SK-N-SH treated with all-trans-retinoic acid at 6 μM for 48 hours (cell line): ENCODE measurements around the gene ZBTB40.

Source experiments
- ATAC-seq: fragments of 200-7000 bp; cut with Tn5 transposase; 3 replicates; pipeline ENCODE4 v1.9.1; 2020; ENCODE audit warnings: mild to moderate bottlenecking, moderate library complexity
- ARNTL ChIP-seq: fragments of 450-650 bp; formaldehyde crosslinking; IDR thresholded peaks from 2 replicates; pipeline ENCODE4 v1.5.0; 2020; ENCODE audit warnings: low read depth, mild to moderate bottlenecking, moderate library complexity, borderline replicate concordance
- BACH2 ChIP-seq: fragments of 250-450 bp; sonication (Bioruptor Pico); IDR thresholded peaks from 2 replicates; pipeline ENCODE4 v1.9.0; 2021; ENCODE audit warnings: mild to moderate bottlenecking, borderline replicate concordance
- ESRRG ChIP-seq: fragments of 250-450 bp; sonication (Bioruptor Pico); IDR thresholded peaks from 2 replicates; pipeline ENCODE4 v1.6.1; 2021; ENCODE audit warnings: mild to moderate bottlenecking
- GLIS3 ChIP-seq: fragments of 250-450 bp; sonication (Bioruptor Pico); IDR thresholded peaks from 2 replicates; pipeline ENCODE4 v1.5.0; 2020; ENCODE audit warnings: mild to moderate bottlenecking, moderate library complexity
- ISL1 ChIP-seq: fragments of 250-450 bp; sonication (Bioruptor Pico); IDR thresholded peaks from 2 replicates; pipeline ENCODE4 v2.1.2; 2022; ENCODE audit warnings: mild to moderate bottlenecking, moderate library complexity
- PPARA ChIP-seq: fragments of 250-450 bp; sonication (Bioruptor Pico); IDR thresholded peaks from 2 replicates; pipeline ENCODE4 v1.5.0; 2020; ENCODE audit warnings: mild to moderate bottlenecking, borderline replicate concordance
- RARB ChIP-seq: fragments of 250-450 bp; sonication (Bioruptor Pico); IDR thresholded peaks from 2 replicates; pipeline ENCODE4 v1.8.0; 2021; ENCODE audit warnings: mild to moderate bottlenecking, moderate library complexity
- SNAI2 ChIP-seq: fragments of 250-450 bp; sonication (Bioruptor Pico); IDR thresholded peaks from 2 replicates; pipeline ENCODE4 v1.5.0; 2020; ENCODE audit warnings: mild to moderate bottlenecking, moderate library complexity
- TOX ChIP-seq: fragments of 250-450 bp; sonication (Bioruptor Pico); IDR thresholded peaks from 2 replicates; pipeline ENCODE4 v1.8.0; 2021; ENCODE audit warnings: mild to moderate bottlenecking, moderate library complexity, borderline replicate concordance
- ZC3H10 ChIP-seq: fragments of 250-450 bp; sonication (Bioruptor Pico); IDR thresholded peaks from 2 replicates; pipeline ENCODE4 v1.5.1; 2021; ENCODE audit warnings: mild to moderate bottlenecking, moderate library complexity
- ZFP3 ChIP-seq: fragments of 250-450 bp; sonication (Bioruptor Pico); IDR thresholded peaks from 2 replicates; pipeline ENCODE4 v1.5.0; 2020; ENCODE audit warnings: mild to moderate bottlenecking, moderate library complexity
- ZFP30 ChIP-seq: fragments of 450-650 bp; formaldehyde crosslinking; IDR thresholded peaks from 2 replicates; pipeline ENCODE4 v1.5.0; 2022; ENCODE audit warnings: mild to moderate bottlenecking, moderate library complexity
- ZNF565 ChIP-seq: fragments of 450-650 bp; formaldehyde crosslinking; conservative IDR thresholded peaks from 2 replicates; pipeline ENCODE4 v1.5.0; 2020; ENCODE audit warnings: low read depth, mild to moderate bottlenecking, moderate library complexity
- ZNF70 ChIP-seq: fragments of 450-650 bp; formaldehyde crosslinking; IDR thresholded peaks from 2 replicates; pipeline ENCODE4 v1.5.0; 2020; ENCODE audit warnings: mild to moderate bottlenecking, moderate library complexity
- ZNF8 ChIP-seq: fragments of 450-650 bp; formaldehyde crosslinking; IDR thresholded peaks from 2 replicates; pipeline ENCODE4 v1.5.0; 2020; ENCODE audit warnings: mild to moderate bottlenecking, moderate library complexity
- TF ChIP-seq, protein P1 (sequence below): fragments of 250-450 bp; sonication (Bioruptor Pico); IDR thresholded peaks from 2 replicates; pipeline ENCODE4 v1.8.0; 2020; ENCODE audit warnings: mild to moderate bottlenecking, moderate library complexity, borderline replicate concordance
- TF ChIP-seq, protein P2 (sequence below): fragments of 250-450 bp; sonication (Bioruptor Pico); IDR thresholded peaks from 2 replicates; pipeline ENCODE4 v1.5.1; 2020; ENCODE audit warnings: low read depth, mild to moderate bottlenecking, moderate library complexity
- TF ChIP-seq, protein P3 (sequence below): fragments of 250-450 bp; sonication (Bioruptor Pico); IDR thresholded peaks from 2 replicates; pipeline ENCODE4 v1.8.0; 2021; ENCODE audit warnings: low read depth, mild to moderate bottlenecking, moderate library complexity, borderline replicate concordance
- TF ChIP-seq, protein P4 (sequence below): fragments of 250-450 bp; sonication (Bioruptor Pico); IDR thresholded peaks from 2 replicates; pipeline ENCODE4 v1.5.0; 2020; ENCODE audit warnings: mild to moderate bottlenecking, moderate library complexity
- TF ChIP-seq, protein P5 (sequence below): fragments of 250-450 bp; sonication (Bioruptor Pico); IDR thresholded peaks from 2 replicates; pipeline ENCODE4 v1.5.1; 2021; ENCODE audit warnings: mild to moderate bottlenecking, moderate library complexity

ZBTB40 gene

DNA sequence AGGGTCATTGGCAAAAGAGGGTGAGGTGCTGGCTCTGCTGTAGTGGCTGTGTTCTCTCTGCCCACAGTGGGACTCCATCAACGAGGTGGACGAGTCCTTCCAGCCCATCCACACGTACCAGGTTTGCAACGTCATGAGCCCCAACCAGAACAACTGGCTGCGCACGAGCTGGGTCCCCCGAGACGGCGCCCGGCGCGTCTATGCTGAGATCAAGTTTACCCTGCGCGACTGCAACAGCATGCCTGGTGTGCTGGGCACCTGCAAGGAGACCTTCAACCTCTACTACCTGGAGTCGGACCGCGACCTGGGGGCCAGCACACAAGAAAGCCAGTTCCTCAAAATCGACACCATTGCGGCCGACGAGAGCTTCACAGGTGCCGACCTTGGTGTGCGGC is 124.5 kb downstream of the ZBTB40 start (continued):
- TF ChIP-seq, protein P1, sequence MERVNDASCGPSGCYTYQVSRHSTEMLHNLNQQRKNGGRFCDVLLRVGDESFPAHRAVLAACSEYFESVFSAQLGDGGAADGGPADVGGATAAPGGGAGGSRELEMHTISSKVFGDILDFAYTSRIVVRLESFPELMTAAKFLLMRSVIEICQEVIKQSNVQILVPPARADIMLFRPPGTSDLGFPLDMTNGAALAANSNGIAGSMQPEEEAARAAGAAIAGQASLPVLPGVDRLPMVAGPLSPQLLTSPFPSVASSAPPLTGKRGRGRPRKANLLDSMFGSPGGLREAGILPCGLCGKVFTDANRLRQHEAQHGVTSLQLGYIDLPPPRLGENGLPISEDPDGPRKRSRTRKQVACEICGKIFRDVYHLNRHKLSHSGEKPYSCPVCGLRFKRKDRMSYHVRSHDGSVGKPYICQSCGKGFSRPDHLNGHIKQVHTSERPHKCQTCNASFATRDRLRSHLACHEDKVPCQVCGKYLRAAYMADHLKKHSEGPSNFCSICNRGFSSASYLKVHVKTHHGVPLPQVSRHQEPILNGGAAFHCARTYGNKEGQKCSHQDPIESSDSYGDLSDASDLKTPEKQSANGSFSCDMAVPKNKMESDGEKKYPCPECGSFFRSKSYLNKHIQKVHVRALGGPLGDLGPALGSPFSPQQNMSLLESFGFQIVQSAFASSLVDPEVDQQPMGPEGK (CRISPR knock-in tag) = no peak
- TF ChIP-seq PPARA (no peak), SNAI2 (CRISPR knock-in tag) (no peak), GLIS3 (no peak)

DNA sequence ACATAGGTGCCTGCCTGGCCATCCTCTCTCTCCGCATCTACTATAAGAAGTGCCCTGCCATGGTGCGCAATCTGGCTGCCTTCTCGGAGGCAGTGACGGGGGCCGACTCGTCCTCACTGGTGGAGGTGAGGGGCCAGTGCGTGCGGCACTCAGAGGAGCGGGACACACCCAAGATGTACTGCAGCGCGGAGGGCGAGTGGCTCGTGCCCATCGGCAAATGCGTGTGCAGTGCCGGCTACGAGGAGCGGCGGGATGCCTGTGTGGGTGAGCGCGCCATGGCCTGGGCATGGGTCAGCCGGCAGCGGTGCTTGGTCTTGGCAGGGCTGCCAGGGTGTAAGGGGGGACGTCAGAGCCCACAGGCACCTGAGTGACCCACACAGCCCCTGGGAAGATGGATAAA is 125.0 kb downstream of the ZBTB40 start:
- TF ChIP-seq SNAI2 (CRISPR knock-in tag) (no peak), ZNF8 (CRISPR knock-in tag) (no peak), ARNTL (CRISPR knock-in tag) (no peak), ZFP3 (CRISPR knock-in tag) (no peak), ISL1 (CRISPR knock-in tag) (no peak), ZNF565 (CRISPR knock-in tag) (no peak), ZC3H10 (CRISPR knock-in tag) (no peak), TOX (no peak), GLIS3 (no peak), PPARA (no peak), ZNF70 (CRISPR knock-in tag) (no peak), ESRRG (CRISPR knock-in tag) (no peak), RARB (no peak), ZFP30 (CRISPR knock-in tag) (no peak), BACH2 (no peak)
- TF ChIP-seq, protein P2, sequence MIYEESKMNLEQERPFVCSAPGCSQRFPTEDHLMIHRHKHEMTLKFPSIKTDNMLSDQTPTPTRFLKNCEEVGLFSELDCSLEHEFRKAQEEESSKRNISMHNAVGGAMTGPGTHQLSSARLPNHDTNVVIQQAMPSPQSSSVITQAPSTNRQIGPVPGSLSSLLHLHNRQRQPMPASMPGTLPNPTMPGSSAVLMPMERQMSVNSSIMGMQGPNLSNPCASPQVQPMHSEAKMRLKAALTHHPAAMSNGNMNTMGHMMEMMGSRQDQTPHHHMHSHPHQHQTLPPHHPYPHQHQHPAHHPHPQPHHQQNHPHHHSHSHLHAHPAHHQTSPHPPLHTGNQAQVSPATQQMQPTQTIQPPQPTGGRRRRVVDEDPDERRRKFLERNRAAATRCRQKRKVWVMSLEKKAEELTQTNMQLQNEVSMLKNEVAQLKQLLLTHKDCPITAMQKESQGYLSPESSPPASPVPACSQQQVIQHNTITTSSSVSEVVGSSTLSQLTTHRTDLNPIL (CRISPR knock-in tag) = no peak
- TF ChIP-seq, protein P1 (CRISPR knock-in tag) = no peak
- TF ChIP-seq, protein P3, sequence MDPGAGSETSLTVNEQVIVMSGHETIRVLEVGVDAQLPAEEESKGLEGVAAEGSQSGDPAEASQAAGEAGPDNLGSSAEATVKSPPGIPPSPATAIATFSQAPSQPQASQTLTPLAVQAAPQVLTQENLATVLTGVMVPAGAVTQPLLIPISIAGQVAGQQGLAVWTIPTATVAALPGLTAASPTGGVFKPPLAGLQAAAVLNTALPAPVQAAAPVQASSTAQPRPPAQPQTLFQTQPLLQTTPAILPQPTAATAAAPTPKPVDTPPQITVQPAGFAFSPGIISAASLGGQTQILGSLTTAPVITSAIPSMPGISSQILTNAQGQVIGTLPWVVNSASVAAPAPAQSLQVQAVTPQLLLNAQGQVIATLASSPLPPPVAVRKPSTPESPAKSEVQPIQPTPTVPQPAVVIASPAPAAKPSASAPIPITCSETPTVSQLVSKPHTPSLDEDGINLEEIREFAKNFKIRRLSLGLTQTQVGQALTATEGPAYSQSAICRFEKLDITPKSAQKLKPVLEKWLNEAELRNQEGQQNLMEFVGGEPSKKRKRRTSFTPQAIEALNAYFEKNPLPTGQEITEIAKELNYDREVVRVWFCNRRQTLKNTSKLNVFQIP (CRISPR knock-in tag) = no peak
- TF ChIP-seq, protein P4, sequence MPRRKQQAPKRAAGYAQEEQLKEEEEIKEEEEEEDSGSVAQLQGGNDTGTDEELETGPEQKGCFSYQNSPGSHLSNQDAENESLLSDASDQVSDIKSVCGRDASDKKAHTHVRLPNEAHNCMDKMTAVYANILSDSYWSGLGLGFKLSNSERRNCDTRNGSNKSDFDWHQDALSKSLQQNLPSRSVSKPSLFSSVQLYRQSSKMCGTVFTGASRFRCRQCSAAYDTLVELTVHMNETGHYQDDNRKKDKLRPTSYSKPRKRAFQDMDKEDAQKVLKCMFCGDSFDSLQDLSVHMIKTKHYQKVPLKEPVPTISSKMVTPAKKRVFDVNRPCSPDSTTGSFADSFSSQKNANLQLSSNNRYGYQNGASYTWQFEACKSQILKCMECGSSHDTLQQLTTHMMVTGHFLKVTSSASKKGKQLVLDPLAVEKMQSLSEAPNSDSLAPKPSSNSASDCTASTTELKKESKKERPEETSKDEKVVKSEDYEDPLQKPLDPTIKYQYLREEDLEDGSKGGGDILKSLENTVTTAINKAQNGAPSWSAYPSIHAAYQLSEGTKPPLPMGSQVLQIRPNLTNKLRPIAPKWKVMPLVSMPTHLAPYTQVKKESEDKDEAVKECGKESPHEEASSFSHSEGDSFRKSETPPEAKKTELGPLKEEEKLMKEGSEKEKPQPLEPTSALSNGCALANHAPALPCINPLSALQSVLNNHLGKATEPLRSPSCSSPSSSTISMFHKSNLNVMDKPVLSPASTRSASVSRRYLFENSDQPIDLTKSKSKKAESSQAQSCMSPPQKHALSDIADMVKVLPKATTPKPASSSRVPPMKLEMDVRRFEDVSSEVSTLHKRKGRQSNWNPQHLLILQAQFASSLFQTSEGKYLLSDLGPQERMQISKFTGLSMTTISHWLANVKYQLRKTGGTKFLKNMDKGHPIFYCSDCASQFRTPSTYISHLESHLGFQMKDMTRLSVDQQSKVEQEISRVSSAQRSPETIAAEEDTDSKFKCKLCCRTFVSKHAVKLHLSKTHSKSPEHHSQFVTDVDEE = no peak
- TF ChIP-seq, protein P5, sequence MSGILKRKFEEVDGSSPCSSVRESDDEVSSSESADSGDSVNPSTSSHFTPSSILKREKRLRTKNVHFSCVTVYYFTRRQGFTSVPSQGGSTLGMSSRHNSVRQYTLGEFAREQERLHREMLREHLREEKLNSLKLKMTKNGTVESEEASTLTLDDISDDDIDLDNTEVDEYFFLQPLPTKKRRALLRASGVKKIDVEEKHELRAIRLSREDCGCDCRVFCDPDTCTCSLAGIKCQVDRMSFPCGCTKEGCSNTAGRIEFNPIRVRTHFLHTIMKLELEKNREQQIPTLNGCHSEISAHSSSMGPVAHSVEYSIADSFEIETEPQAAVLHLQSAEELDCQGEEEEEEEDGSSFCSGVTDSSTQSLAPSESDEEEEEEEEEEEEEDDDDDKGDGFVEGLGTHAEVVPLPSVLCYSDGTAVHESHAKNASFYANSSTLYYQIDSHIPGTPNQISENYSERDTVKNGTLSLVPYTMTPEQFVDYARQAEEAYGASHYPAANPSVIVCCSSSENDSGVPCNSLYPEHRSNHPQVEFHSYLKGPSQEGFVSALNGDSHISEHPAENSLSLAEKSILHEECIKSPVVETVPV (CRISPR knock-in tag) = no peak
- TF ChIP-seq, all 23 proteins: peak for 0
- ATAC-seq = no peak

DNA sequence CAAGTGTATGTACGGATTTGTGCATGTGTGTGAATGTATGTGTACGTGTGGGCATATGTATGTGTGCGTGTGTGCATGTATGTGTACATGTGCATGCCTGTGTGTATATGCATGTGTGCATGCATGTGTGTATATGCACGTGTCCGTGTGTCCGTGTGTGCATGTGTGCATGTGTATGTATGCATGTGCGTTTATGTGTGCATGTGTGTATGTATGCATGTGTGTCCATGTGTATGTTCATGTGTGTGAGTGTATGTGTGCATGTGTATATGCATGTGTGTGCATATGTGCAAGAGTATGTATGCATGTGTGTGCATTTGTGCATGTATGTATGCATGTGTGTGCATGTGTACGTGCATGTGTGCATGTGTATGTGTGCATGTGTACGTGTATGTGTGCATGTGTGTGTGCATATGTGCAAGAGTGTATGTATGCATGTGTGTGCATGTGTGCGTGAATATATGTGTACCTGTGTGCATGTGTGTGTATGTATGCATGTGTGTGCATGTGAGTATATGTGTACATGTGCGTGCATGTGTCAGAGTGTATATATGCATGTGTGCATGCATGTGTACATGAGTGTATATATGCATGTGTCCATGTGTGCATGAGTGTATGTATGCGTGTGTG is 127.2 kb downstream of the ZBTB40 start:
- ATAC-seq = no peak
- TF ChIP-seq ZNF8 (CRISPR knock-in tag) (no peak), ZFP30 (CRISPR knock-in tag) (no peak), SNAI2 (CRISPR knock-in tag) (no peak), ISL1 (CRISPR knock-in tag) (no peak), BACH2 (no peak), GLIS3 (no peak), TOX (no peak), RARB (no peak), ZFP3 (CRISPR knock-in tag) (no peak)
- TF ChIP-seq, protein P3 (CRISPR knock-in tag) = no peak
- TF ChIP-seq, protein P5 (CRISPR knock-in tag) = no peak
- TF ChIP-seq, protein P1 (CRISPR knock-in tag) = no peak
